ENCODE results near the gene PHACTR2.
"Not testable (repeated sequence)": the region's sequence is repeated elsewhere in the genome, so short reads cannot be mapped to it uniquely, and the experiment has no call there.

Gene PHACTR2

DNA sequence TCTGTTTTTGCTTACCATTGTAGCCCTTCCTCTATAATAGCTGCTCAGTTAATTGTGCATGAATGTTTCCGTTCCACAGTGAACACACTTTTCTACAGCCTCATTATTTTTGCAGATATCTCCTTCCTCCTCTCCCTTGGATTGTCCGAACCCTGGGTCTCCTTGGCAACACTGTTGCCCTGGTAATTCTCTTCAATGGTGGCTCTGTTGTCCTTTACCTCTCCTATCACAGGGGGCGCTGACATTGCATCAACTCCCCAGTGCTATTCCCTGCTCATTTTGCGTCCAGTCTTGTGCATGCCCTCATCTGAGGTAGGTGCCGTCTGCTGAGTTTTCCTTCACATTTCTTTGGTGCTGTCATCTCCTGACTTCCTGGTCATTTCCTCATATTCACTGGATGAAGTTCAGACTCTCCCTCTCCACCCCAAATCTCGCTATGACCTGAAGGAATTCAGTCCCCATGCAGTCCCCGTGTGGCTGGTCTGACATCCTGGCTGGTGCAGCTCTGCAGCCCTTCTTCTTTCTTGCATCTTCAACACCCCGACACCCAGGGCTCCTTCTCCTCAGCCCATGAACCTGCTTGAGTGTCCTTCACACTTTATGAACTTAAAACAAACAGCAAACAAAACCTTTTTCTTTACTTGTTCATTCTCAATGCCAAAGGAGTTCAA lies 21.1 kb downstream of the PHACTR2 start:
- no peak for DNase-seq (ENCODE audit: low read depth)

DNA sequence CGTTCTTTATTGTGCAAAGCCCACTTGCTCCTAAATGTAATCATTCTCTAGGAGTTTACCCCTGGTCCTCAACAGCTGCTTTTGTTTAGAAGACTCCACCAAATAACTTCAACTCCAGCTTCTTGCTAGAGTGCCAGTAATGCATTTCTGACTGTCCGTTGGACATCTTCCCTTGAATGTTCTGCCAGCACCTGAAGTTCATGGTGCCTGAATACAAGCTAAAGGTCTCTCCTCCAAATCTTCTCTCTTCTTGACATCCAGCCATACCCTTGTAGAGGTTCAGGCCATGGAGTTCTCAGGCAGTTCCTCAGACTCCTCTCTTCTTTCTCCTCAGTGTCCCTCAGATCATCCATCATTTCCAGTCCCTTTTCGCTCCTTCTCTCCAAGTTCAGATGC lies 21.7 kb downstream of the PHACTR2 start:
- no peak for DNase-seq (ENCODE audit: low read depth)

DNA sequence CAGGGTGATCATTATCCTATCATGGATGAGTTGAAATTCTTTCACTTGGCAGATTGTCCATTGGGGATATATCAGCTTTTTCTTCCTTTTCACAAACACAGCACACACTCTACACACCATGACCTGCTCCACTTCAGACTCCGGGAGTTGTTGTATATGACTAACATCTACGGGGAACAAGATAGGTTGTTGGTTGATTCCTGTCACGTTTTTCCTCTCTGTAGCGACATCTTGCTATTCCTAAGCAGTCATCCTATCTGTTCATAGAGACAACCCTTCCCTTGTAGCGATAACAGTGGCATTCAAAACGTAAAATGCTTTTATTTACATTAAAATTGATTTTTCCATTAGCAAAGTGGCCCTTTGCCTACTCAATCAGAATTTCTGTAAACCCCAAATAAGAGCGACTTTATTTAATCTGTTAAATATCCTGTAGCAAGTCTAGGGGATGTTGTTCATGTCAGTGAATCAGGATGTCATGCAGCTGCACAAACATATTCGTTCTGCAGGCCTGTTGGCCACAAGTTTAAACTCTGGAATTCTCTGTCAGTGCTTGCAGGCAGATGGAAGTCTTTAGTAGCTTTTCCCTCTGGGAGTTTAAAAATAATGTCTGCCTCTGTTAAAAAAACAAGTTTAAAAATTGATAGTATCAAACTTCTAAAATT lies 23.1 kb downstream of the PHACTR2 start:
- DNase-seq (ENCODE audit: low read depth) = no peak

DNA sequence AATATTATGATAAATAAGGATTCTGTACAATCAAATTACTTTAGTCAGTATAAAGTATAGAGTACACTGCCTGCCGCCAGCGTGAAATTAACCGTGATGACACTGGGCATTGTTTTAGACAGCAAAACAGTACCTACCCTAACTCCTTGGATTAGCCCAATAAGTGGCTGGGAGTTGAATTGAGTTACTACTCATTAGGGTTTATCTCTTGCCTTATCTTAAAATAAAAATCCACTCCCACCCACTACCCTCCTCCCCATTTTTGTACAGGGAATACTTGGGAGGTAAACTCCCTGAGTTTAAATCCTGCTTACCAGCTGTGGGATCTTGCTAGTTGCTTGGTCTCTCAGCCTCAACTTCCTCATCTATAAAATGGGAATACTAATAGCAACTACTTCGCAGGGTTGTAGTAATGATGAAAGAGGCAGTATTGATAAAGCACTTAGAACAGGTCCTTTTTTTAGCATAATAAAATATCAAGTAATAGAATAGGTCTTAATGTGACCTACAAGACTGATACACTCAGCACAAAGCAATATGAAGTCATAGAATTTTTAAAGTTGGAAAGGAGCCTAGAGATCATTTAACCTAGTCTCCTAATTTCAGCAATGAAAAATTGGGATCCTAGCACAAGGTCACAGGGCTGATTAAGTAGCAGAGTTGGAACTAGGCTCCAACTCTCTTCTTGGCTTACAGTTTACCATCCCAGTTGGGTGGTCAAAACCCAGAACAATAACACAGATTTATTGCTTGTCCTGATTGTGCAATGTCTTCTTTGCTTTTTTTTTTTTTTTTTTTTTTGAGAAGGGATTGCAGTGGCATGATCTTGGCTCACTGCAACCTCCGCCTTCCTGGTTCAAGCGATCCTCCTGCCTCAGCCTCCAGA lies 23.8 kb downstream of the PHACTR2 start:
- no peak for DNase-seq (ENCODE audit: low read depth)

DNA sequence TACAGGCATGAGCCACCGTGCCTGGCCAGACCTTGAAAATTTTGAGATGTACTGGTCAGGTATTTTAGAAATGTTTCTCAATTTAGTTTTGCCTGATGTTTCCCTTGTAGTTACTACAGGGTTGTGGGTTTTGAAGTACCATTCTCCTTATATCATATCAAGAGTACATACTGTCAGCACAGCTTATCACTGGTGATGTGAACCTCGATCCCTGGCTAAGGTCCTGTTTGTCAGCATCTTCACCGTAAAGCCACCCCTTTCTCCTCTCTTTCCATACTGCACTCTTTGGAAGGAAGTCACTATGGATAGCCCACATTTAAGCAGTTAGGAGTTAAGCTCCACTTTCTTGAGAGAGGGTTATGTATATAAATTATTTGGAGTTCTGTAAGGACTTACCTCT lies 27.8 kb downstream of the PHACTR2 start:
- DNase-seq (ENCODE audit: low read depth) = no peak

DNA sequence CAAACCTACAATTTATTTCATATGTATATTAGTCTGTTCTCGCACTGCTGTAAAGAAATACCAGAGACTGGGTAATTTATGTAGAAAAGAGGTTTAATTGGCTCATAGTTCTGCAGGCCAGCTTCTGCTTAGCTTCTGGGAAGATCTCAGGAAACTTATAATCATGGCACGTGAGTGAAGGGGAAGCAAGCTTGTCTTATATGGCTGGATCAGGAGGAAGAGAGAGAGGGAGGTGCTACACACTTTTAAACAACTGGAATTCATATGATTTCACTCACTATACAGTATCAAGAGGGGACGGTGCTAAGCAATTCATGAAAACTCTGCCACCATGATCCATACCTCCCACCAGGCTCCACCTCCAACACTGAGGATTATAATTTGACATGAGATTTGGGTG lies 29.9 kb downstream of the PHACTR2 start:
- no peak for DNase-seq (ENCODE audit: low read depth)

DNA sequence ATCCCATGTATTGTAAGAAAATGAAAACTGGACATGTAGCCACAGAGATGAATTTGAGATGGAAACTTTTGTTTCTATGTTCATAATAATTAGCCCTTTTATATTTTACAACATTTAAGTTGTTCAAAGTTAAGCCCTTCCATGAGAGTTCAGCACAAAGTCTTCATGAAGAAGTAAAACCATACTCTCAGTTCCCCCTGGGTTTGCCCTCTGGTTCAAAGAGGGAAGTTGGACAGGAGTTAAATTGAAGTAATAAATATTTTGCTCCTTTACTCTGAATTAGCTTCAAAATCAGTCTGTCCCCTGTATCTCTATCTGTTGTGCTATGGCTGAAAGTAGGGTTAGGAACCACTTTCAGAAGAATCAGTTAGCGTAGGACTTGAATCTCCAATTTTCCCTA lies 31.1 kb downstream of the PHACTR2 start:
- no peak for DNase-seq (ENCODE audit: low read depth)

DNA sequence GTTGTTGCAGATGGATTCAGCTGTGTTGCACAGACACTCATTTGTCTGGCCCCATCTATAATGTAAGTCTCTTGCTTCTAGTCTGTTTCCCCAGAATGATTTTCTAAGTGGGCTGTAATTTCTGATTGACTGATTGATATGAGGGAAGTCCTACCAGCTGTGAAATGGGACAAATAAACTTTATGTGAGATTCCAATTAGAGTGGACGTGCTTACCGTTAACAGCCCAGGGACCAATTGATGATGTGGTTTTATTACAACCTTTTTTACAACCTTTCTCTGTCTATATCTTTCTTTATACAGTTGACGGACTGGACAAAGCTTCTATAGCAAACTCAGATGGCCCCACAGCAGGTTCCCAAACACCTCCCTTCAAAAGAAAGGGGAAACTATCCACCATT lies 33.9 kb downstream of the PHACTR2 start:
- DNase-seq (ENCODE audit: low read depth) = no peak

DNA sequence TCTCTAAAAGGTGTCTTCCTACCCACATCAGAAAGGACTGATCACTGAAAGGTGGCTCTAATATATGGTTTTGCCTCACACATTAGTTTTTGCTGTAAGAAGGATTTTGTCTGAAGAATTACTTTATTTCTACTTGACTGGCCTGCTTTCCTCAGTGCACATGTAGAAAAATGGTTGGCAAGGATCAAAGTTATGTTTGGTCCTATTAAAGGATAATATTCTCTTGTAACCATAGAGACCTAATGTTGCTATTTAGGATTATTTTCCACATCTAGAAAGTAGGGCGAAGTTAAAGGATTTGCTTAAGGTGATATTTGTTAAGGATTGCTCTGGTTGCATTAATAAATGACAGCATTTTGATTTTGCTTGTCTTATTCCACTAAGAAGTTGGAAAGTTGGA lies 40.7 kb downstream of the PHACTR2 start:
- no peak for DNase-seq (ENCODE audit: low read depth)

DNA sequence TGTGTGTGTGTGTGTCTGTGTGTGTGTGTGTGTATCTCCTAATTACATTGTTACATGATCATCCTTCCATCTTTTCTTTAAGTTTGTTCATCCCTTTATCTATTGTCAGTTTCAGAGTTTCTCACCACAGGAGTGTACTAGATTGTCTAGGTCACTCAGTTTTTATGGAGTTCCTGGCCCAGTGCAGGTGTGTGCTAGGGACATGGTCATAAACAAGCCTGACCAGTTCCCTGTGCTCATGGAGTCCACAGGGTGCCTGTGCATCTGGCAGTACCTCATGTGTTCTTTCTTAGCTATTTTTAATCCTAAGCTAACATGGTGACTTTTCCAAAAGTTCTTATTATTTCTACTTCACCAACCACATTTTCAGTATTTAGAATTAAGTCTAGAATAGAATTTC lies 43.9 kb downstream of the PHACTR2 start:
- no peak for DNase-seq (ENCODE audit: low read depth)

DNA sequence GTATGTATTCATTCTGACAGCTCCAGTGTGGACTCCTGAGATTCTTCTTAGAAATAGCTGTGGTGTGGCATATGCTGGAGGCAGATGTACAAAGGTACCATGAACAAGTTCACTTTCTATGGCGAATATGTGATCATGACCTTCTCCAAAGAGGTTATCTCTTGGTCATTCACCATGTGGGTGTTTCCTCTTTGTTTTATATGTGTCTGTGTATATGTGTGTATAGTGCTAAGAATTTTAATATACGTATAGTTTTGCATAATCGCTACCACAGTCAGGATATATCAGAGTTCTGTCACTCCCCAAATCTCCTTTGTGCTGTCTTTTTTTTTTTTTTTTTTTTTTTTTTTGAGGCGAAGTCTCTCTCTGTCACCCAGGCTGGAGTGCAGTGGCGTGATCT lies 47.1 kb downstream of the PHACTR2 start:
- DNase-seq (ENCODE audit: low read depth) = no peak

DNA sequence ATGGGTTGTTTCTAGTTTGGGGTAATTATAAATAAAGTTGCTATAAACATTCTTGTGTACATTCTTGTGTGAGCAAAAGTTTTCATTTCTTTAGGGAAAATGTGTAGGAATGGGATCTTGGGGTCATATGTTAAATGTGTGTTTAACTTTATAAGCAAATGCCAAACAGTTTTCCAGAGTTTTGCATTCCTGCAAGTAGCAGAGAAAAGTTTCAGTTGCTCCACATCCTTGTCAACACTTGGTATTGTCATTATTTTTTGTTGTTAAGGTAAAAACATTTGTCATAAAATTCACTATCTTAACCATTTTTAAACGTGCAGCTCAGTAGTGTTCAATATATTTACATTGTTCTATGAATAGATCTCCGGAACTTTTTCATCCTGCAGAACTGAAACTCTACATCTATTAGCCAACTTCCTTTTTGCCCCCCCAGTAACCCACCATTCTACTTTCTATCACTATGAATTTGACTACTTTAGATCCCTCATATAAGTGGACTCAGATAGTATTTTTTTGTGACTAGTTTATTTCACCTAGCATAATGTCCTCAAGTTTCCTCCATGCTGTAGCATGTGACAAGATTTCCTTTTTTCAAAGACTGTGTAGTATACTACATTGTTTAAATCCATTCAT lies 48.4 kb downstream of the PHACTR2 start:
- DNase-seq (ENCODE audit: low read depth) = no peak

DNA sequence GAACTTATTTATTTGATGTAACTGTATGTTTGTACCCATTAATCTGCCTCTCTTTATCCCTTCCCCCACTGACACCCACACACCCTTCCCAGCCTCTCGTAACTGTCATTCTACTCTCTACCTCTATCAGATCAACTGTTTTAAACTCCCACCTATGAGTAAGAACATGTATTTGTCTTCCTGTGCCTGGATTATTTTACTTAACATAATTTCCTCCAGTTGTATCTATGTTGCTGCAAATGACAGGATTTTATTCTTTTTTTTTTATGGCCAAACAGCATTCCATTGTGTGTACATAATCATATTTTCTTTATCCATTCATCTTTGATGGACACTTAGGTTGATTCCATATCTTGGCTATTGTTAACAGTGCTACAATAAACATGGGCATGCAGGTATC lies 49.3 kb downstream of the PHACTR2 start:
- no peak for DNase-seq (ENCODE audit: low read depth)

DNA sequence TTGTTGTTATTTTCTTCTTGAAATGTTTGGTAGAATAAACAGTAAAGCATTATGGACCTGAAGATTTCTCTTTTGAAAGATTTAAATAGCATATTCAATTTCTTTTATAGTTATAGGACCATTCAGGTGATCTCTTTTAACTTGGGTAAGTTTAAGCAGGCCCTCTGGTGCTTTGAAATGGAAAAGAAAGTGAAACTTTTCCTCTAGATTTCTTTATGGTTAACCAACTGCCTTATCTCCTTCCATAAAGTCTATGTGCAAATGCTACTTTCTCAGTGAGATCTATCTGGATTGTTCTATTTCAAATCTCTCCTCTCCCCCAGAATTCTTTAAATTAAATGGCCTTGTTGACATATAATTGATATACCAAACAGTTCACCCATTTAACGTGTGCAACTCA lies 54.0 kb downstream of the PHACTR2 start:
- no peak for DNase-seq (ENCODE audit: low read depth)

DNA sequence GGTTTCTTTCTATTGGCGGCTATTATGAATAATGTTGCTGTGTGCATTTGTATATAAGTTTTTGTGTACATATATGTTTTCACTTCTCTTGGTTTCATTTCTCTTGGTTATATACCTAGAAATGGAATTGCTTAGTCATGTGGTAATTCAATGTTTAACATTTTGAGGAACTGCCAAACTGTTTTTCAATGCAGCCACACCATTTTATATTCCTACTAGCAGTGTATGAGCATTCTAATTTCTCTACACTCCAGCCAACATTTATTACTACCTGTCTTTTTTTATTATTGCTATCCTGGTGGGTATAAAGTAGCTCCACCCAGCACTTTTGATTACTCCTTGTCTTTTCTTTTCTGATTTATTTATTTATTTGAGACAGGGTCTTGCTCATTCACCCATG lies 54.8 kb downstream of the PHACTR2 start:
- DNase-seq (ENCODE audit: low read depth) = no peak

DNA sequence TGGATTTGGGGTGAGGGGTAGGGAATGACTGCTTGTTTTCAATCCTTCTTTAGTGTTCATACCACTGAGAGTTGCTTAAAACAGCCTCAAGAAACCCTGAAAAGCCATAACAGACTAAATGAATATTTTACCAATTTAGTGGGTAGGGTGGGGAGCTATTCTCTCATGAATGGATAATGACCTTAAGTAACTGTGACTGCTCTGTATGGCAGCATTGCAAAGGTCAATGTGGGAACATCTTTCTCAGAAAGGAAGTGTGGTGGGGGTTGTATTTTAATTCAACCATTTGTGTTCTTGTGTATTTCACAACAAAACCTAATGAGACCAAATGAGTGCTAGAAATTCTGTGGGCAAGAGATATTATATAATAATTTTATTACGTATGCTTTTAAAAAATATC lies 55.7 kb downstream of the PHACTR2 start:
- no peak for DNase-seq (ENCODE audit: low read depth)

DNA sequence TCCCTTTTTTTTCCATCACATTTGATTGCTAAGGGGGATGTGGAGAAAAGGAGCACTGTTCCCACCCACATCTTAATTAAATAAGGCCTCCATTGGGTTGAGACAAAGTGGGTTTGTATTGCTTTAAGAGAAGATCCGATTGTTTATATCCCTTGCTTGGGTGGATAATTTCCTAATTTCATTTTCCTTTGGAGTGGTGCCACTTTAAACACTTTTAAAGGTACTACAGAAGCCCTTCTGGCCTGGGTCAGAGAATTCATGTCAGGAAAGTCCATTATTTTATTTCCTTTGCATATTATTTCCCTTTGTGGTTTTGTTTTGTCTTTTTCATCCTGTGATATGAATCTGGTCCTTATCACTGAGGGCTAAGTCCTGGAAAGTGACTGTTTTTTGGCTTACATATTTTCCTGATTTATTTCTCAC lies 56.9 kb downstream of the PHACTR2 start:
- no peak for DNase-seq (ENCODE audit: low read depth)

DNA sequence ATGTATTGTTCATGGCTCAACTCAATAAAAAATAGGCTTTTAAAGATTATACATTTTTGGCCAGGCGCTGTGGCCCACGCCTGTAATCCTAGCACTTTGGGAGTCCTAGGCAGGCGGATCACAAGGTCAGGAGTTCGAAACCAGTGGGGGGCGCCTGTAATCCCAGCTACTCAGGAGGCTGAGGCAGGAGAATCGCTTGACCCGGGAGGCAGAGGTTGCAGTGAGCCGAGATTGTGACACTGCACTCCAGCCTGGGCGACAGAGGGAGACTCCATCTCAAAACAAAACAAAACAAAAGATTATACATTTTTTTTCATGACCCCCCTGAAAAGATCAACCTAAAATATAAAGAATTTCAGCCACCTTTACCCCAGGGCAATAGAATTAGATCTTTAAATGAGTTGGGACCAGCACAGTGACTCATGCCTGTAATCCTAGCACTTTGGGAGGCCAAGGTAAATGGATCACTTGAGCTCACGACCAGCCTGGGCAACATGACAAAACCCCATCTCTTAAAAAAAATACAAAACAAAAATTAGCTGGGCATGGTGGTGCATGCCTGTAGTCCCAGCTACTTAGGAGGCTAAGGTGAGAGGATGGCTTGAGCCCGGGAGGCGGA lies 60.4 kb downstream of the PHACTR2 start:
- DNase-seq (ENCODE audit: low read depth) = not testable (repeated sequence)

DNA sequence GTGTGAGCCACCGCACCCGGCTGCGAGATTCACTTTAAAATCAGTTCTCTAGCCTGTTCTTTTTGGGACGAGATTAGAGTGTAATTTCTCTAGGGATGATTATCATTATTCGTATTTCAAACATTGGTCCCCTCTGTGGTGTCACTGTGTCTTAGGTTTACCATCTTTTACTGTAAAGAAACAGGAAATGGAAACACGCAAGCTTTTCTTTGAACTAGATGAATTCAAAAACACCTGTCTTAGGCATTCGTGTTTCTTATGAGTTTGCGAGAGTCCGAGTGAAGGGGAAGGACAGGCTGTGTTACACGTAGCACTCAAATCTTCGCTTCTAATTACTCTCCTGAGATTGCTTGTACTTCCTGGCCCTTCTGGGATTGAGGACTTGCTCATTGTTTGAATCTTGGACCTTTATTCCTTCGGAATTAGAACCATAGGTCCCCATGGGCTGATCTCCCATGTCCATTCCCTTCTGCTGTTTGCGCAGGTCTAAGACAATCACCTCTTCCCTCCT lies 61.6 kb downstream of the PHACTR2 start:
- DNase-seq (ENCODE audit: low read depth) = no peak

DNA sequence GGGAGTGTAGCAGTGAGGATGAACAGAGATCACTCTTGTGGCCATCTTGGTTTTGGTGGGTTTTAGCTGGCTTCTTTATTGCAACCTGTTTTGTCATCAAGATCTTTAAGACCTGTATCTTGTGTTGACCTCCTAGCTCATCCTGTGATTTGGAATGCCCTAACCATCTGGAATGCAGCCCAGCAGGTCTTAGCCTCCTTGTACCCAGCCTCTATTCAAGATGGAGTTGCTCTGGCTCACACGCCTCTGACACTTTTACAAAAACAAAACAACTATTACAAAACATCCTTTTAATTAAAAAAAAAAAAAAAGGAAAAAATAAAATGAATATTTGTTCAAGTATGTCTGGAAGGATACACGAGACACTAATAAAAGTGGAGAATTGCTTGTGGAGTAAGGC lies 62.4 kb downstream of the PHACTR2 start:
- DNase-seq (ENCODE audit: low read depth) = no peak

DNA sequence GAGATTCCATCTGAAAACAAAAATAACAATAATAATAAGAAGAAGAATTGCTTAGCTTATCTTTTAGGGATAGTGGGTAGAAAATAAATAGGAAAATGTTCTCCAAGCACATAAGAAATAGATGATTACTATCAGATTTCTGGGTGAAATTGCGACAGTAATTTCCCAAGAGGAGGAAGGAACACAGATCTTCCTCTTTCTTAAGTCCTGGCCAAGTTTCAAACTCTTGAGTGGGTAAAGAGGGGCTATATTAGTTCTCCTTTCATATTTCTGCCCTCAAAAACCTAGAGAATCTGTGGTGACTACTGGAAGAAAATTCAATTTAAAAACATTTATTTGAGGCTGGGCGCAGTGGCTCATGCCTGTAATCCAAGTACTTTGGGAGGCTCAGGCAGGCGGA lies 63.7 kb downstream of the PHACTR2 start:
- no peak for DNase-seq (ENCODE audit: low read depth)
